HUDEP-2 (cell line): ENCODE measurements around the gene ZGLP1.

Experiments used
- DNase-seq, 76 experiments: peaks; one replicate each; lab custom pipeline; 2025; ENCODE audit not compliant: unreplicated experiment in 76 of 76; lab: John Stamatoyannopoulos, UW

The ZGLP1 gene

DNA sequence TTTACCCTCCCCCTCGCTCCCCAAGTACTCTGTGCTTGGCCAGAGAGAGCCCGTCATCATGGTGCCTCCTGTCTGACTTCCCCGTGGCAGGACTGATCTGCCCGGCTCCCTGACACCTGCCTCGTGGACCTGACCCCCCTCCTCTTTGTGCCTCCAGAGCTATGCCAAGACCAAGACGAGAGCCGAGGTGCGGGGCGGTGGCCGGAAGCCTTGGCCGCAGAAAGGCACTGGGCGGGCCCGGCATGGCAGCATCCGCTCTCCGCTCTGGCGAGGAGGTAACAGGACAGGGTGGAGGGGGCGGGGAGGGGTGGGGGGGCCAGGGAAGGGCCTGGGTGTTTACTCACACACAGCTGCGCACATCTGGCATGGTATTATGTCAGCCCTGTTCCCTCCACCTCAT, 53.1 kb downstream of the ZGLP1 start:
- DNase-seq: no peak

GRCh38 chr19:10255358-10255757, 54.3 kb downstream of the ZGLP1 start:
- DNase-seq: no peak
